Activated naive CD8-positive, alpha-beta T cell treated with anti-CD3 and anti-CD28 coated beads, Interleukin-2, amount 50 U/mL, for 24 hours (primary cell): ENCODE measurements around the gene REC8.

ENCODE experiments used
- ATAC-seq: fragments of 150-1000 bp; cut with Tn5 transposase; one replicate; pipeline ENCODE4 v1.10.0; 2021
- DNase-seq: peaks from one replicate; pipeline ENCODE4 v3.0.0; 2021
- H3K27ac Mint-ChIP-seq: one replicate; pipeline ENCODE4 v1.8.0; 2021; ENCODE audit warnings: mild to moderate bottlenecking, mixed read lengths
- H3K27me3 Mint-ChIP-seq: one replicate; pipeline ENCODE4 v1.8.0; 2021; ENCODE audit warnings: mixed read lengths
- H3K36me3 Mint-ChIP-seq: one replicate; pipeline ENCODE4 v1.8.0; 2021; ENCODE audit warnings: low read depth, mixed read lengths
- H3K4me1 Mint-ChIP-seq: one replicate; pipeline ENCODE4 v1.8.0; 2021; ENCODE audit warnings: mixed read lengths
- H3K4me3 Mint-ChIP-seq: one replicate; pipeline ENCODE4 v1.8.0; 2021; ENCODE audit warnings: mild to moderate bottlenecking, moderate library complexity, mixed read lengths
- H3K9me3 Mint-ChIP-seq: one replicate; pipeline ENCODE4 v1.8.0; 2021; ENCODE audit warnings: mixed read lengths

Gene REC8

DNA sequence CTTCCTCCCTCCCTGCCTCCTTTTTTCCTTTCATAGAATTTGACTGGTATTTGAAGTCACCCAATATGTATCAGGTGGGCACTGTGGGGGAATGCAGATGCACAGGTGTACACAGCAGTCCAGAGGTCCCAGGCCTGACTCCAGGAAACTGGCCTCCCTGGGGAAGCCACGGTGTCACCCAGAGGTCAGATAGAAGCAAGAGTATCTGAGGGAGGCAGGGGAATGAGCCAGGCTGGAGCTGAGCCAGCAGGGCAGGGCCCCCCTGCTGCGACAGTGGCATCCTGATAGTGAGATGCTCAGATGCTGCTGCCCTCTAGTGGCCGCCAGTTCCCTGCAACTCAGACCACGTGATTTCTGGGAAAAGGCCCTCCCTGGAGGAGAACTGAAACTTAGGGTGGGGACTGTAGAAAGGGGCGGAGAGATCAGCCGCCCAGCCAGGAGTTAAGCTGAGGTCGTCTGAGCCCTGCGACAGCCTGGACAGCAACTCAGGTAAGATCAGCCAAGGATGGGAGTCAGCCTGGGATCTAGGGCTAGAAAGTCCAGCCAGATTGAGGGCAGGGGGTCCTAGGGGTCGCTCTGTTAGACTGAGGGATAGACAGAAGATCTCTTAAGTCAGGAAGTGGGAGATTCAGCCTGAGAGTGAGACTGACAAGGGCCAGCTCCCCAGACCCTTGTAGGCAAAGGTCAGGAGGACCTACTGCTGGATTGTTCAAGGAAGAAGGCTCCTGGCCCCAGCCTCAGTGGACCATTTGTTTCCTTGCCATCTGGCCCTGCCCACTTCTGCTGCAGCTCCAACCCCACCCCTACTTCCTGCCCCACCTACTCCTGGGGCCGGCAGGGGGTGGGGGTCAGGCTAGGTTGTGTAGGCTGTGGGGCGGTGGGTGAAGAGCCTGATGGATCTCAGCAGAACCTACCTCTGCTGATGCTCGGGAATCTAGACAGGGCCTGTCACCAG lies 10.8 kb upstream of the REC8 start, which contains the start of gene IRF9:
IRF9 (plus strand) TSS at position 416 of the 955 bp plus-strand sequence. CDS start 880 bp downstream, outside the sequence.
- peaks cover 43% of the 10 kb centered on the region for H3K4me1 Mint-ChIP-seq
- H3K9me3 Mint-ChIP-seq, result no peaks in the 10 kb centered on the region
- peak within 1 kb of the TSS; percentile 100 for H3K27ac Mint-ChIP-seq
- H3K4me3 Mint-ChIP-seq, result peak within 1 kb of the TSS; percentile 97
- peak; percentile 85 for ATAC-seq
- H3K27me3 Mint-ChIP-seq, result peaks cover 2% of the 10 kb centered on the region
- peak; percentile 98 for DNase-seq
- H3K36me3 Mint-ChIP-seq, result peaks cover 62% of the 10 kb centered on the region

DNA sequence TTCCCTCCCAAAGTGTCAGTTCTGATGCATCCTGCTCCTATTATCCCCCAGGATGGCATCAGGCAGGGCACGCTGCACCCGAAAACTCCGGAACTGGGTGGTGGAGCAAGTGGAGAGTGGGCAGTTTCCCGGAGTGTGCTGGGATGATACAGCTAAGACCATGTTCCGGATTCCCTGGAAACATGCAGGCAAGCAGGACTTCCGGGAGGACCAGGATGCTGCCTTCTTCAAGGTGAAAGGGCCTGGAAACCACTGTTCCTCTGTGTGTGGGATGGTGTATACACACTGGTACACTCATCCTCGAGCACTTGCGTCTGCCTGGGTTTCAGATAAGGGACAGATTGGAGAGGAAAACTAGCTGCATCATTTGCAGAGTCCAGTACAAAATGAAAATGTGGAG lies 9.8 kb upstream of the REC8 start:
- peaks cover 2% of the 10 kb centered on the region for H3K27me3 Mint-ChIP-seq
- peak overlapping the region; percentile 97 for H3K4me3 Mint-ChIP-seq
- peak; percentile 26 for ATAC-seq
- H3K4me1 Mint-ChIP-seq, result peaks cover 46% of the 10 kb centered on the region
- peak; percentile 36 for DNase-seq
- peaks cover 66% of the 10 kb centered on the region for H3K36me3 Mint-ChIP-seq
- H3K9me3 Mint-ChIP-seq, result no peaks in the 10 kb centered on the region
- H3K27ac Mint-ChIP-seq, result peak overlapping the region; percentile 100

DNA sequence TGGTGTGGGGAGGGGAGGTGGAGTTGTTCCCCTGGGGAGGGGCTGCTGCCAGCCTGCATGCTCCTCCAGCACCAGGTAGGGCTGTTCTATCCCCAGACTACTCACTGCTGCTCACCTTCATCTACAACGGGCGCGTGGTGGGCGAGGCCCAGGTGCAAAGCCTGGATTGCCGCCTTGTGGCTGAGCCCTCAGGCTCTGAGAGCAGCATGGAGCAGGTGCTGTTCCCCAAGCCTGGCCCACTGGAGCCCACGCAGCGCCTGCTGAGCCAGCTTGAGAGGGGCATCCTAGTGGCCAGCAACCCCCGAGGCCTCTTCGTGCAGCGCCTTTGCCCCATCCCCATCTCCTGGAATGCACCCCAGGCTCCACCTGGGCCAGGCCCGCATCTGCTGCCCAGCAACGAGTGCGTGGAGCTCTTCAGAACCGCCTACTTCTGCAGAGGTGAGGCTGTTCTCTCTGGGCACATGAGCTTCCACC lies 7.3 kb upstream of the REC8 start:
- H3K36me3 Mint-ChIP-seq, result peaks cover 66% of the 10 kb centered on the region
- DNase-seq (no peak), ATAC-seq (no peak)
- H3K4me3 Mint-ChIP-seq, result no peak overlapping the region
- H3K27me3 Mint-ChIP-seq, result peaks cover 2% of the 10 kb centered on the region
- no peaks in the 10 kb centered on the region for H3K9me3 Mint-ChIP-seq
- peak overlapping the region; percentile 77 for H3K27ac Mint-ChIP-seq
- peaks cover 48% of the 10 kb centered on the region for H3K4me1 Mint-ChIP-seq

DNA sequence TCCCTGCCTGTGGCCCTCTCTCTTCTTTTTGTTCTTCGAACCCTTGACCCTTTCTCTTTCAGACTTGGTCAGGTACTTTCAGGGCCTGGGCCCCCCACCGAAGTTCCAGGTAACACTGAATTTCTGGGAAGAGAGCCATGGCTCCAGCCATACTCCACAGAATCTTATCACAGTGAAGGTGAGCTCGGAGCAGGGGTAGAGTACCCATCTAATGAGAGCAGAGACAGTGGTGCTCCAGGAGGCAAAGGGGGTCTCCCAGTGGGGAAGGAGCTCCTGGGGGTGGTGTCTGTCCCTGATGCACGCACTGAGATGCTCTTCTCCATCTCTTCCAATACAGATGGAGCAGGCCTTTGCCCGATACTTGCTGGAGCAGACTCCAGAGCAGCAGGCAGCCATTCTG lies 6.1 kb upstream of the REC8 start:
- Mint-ChIP-seq H3K27me3 (peaks cover 2% of the 10 kb centered on the region), H3K9me3 (no peaks in the 10 kb centered on the region), H3K4me3 (no peak overlapping the region), H3K36me3 (peaks cover 64% of the 10 kb centered on the region), H3K27ac (peak overlapping the region; percentile 58), H3K4me1 (peaks cover 45% of the 10 kb centered on the region)
- no peak for DNase-seq
- no peak for ATAC-seq

DNA sequence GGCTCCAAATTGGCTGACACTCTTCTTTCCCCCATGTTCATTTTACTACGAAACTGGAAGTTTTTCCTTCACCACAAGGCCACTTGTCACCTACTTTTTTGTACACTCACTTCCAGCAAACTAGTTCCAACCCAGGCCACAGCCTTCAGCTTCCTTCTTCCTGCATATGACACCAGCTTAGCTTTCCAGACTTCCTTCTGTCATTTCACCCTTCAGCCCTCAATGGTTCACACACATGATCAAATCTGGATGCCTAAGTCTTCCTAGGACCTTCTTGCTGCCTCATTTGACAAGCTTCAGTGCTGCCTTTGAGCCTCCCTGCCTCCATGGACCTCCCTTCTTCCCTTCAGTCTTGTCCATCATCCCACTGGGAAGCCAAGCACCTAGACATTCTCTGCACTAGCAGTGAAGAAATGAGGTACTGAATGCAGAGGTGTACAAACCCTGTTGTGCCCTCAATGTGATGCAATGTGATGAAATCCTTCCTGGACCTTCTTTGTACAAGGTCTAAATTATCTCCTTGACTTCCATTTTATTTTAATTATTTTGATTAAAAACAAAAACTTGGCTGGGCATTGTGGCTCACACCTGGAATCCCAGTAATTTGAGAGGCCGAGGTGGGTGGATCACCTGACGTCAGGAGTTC lies 4.3 kb upstream of the REC8 start:
- H3K4me1 Mint-ChIP-seq, result peaks cover 42% of the 10 kb centered on the region
- no peak for DNase-seq
- no peaks in the 10 kb centered on the region for H3K27me3 Mint-ChIP-seq
- H3K9me3 Mint-ChIP-seq, result no peaks in the 10 kb centered on the region
- H3K4me3 Mint-ChIP-seq, result no peak overlapping the region
- no peak for ATAC-seq
- peaks cover 50% of the 10 kb centered on the region for H3K36me3 Mint-ChIP-seq
- peak overlapping the region; percentile 28 for H3K27ac Mint-ChIP-seq

DNA sequence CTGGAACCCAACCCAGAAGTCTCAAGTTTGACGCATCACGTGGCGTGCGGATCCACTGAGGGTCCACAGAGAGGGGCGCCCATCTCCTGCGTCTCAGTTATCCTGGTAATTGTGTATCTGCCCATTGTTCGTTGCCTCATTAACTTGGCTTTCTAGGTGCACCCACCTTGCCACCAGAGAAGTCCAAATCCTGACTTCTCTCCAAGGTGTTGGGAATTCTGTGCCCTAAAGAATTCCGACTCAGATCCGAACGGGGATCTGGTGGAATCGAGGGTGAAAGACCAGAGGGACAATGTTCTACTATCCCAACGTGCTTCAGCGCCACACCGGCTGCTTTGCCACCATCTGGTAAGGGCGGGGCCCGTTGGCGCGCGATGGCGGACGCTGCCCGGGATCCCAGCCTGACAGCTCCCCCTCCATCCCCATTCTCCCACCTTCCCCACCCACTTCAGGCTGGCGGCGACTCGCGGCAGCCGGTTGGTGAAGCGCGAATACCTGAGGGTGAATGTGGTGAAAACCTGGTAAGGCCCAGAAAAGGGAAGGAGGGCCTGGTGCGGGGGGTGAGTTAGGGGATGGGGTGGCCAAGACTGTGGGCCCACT lies 481 bp downstream of the REC8 start:
- Mint-ChIP-seq H3K4me3 (peak overlapping the region; percentile 75), H3K36me3 (peaks cover 18% of the 10 kb centered on the region), H3K27me3 (no peaks in the 10 kb centered on the region), H3K9me3 (no peaks in the 10 kb centered on the region), H3K4me1 (peaks cover 22% of the 10 kb centered on the region), H3K27ac (peak overlapping the region; percentile 14)
- no peak for DNase-seq
- no peak for ATAC-seq

DNA sequence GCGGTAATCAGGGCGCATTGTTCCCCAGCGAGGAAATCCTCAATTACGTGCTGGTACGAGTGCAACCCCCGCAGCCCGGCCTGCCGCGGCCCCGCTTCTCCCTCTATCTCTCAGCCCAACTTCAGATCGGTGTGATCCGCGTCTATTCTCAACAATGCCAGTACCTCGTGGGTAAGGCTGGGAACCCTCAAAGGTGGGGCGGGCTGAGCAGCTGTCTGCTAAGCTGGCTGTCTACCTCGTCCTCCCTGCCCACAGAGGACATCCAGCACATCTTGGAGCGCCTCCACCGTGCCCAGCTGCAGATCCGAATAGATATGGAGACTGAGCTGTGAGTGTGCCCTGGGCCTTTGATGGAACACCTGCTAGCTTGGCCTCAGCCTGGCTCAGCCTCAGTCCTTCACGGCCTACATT lies 996 bp downstream of the REC8 start:
- DNase-seq (no peak), ATAC-seq (no peak)
- H3K27ac Mint-ChIP-seq, result no peak overlapping the region
- peaks cover 16% of the 10 kb centered on the region for H3K36me3 Mint-ChIP-seq
- no peaks in the 10 kb centered on the region for H3K9me3 Mint-ChIP-seq
- H3K4me3 Mint-ChIP-seq, result peak overlapping the region; percentile 75
- H3K4me1 Mint-ChIP-seq, result peaks cover 21% of the 10 kb centered on the region
- H3K27me3 Mint-ChIP-seq, result no peaks in the 10 kb centered on the region

DNA sequence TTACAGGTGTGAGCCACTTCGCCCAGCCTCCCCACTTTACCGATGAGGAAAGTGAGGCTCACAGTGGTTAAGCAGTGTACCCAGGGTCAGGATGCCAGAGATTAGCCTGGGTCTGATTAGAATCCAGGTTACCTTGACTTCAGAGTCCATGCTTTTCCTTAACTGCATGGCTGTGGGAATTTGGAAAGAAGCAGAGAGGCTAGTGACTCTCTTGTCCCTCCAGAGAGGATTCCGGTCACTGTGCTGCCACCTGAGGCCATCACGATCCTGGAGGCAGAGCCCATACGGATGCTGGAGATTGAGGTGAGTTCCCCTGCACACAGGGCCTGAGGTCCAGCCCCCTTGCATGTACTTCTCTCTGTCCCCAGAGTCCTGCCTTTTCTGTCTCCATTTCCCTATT lies 4.7 kb downstream of the REC8 start:
- no peak overlapping the region for H3K27ac Mint-ChIP-seq
- H3K4me3 Mint-ChIP-seq, result no peak overlapping the region
- H3K4me1 Mint-ChIP-seq, result peaks cover 9% of the 10 kb centered on the region
- ATAC-seq (no peak), DNase-seq (no peak)
- no peaks in the 10 kb centered on the region for H3K27me3 Mint-ChIP-seq
- no peaks in the 10 kb centered on the region for H3K9me3 Mint-ChIP-seq
- peaks cover 14% of the 10 kb centered on the region for H3K36me3 Mint-ChIP-seq

DNA sequence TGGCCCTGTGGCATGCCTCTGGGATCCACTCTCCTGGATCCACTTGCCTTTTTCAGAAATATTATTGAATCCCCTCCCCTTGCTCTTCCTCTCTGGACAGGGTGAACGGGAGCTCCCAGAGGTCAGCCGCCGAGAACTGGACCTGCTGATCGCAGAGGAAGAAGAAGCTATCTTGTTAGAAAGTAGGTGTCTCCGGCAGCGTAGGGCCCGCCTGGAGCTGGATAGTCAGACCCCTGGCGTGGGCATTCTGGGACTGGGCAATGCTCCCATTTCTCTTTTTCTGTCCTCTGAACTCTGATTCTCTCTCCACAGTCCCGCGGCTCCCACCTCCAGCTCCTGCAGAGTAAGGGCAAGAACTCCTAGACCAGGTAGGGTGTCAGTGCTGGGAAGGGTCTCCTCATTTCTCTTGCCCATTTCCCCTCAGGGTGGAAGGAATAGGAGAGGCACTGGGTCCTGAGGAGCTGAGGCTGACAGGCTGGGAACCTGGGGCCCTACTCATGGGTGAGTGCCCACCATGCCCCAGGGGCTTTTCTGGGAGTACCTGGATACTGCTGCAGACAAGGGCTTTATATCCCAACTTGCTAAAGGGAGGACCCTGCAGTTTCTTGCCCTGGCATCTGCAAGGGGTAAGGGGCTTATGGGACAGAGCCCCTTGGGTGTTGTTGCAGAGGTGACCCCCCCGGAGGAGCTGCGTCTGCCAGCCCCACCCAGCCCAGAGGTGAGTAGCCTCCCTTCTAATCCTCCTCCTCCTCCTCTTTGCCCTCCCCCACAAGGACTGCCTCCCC lies 5.4 kb downstream of the REC8 start:
- Mint-ChIP-seq H3K27ac (no peak overlapping the region), H3K27me3 (no peaks in the 10 kb centered on the region), H3K4me3 (no peak overlapping the region), H3K36me3 (peaks cover 19% of the 10 kb centered on the region), H3K4me1 (peaks cover 6% of the 10 kb centered on the region), H3K9me3 (no peaks in the 10 kb centered on the region)
- ATAC-seq (no peak), DNase-seq (no peak)

DNA sequence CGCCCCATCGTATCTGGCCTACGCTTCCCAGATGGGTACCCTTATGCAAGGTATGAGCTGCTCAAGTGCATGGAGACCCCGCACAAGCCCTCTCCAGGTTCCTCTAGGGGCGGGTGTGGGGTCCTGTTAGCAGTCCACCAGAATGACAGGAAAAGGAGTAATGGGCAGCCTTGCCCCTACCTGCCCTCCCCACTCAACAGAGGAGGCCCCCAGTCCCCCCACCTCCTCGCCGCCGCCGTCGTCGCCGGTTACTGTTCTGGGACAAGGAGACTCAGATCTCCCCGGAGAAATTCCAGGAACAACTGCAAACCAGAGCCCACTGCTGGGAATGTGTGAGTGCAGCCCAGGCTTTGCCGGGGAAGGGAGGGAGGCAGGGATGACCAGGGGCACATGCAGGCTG lies 6.0 kb downstream of the REC8 start:
- Mint-ChIP-seq H3K36me3 (peaks cover 23% of the 10 kb centered on the region), H3K9me3 (no peaks in the 10 kb centered on the region), H3K27ac (no peak overlapping the region), H3K4me1 (peaks cover 3% of the 10 kb centered on the region), H3K4me3 (no peak overlapping the region), H3K27me3 (no peaks in the 10 kb centered on the region)
- no peak for DNase-seq
- ATAC-seq, result no peak

DNA sequence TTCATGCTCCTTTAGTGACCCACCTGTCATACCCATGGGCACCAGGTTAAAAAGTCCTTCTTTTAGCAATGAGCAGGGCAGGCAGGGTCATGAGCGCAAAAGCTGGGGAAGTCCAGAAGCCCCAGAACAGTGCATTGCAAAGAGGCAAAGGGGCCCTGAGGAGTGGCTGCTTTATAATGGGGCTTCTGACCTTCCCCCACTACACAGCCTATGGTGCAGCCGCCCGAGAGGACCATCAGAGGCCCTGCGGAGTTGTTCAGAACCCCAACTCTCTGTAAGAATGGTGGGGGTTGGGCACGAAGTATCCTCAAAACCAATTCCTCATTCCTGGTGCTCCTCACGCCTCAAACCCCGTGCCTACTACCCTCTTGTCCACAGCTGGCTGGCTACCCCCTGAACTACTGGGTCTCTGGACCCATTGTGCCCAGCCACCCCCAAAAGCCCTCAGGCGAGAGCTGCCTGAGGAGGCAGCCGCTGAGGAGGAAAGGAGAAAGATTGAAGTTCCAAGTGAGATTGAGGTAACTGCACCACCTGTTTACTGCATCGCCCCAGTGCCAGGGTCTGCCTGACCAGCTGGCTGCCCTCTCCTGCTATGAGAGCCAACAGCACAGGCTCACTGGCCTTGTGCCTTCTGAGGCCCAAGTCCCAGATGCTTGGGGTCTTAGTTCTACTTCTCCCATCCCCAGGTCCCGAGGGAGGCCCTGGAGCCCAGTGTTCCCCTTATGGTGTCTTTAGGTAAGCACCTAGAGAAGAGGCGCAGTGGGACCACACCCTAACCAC lies 6.7 kb downstream of the REC8 start:
- Mint-ChIP-seq H3K9me3 (no peaks in the 10 kb centered on the region), H3K27me3 (no peaks in the 10 kb centered on the region), H3K4me3 (no peak overlapping the region), H3K36me3 (peaks cover 26% of the 10 kb centered on the region), H3K27ac (peak overlapping the region; percentile 22), H3K4me1 (no peaks in the 10 kb centered on the region)
- DNase-seq (no peak), ATAC-seq (no peak)

DNA sequence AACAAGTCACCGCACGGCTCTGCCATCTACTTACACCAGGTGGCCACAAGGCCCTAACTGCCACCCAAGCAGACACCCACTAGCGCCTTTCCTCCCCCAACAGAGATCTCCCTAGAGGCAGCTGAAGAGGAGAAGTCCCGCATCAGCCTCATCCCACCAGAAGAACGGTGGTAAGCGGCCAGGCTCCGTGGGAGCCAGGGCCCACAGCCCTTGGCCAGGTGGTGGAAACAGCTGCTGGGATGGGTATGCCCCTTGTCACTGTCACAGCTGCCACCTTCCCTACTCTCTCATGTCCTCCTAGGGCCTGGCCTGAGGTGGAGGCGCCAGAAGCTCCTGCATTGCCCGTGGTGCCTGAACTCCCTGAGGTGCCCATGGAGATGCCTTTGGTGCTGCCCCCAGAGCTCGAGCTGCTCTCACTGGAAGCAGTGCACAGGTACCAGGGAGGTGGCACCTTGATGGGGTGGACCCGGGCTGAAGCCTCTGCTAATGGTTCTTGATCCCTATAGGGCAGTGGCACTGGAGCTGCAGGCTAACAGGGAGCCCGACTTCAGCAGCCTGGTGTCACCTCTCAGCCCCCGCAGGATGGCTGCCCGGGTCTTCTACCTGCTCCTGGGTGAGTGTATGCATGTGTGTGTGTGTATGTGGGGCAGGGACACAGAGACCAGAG lies 7.5 kb downstream of the REC8 start:
- Mint-ChIP-seq H3K27ac (peak overlapping the region; percentile 47), H3K4me1 (no peaks in the 10 kb centered on the region), H3K27me3 (no peaks in the 10 kb centered on the region), H3K4me3 (no peak overlapping the region), H3K9me3 (no peaks in the 10 kb centered on the region), H3K36me3 (peaks cover 27% of the 10 kb centered on the region)
- ATAC-seq, result no peak
- no peak for DNase-seq
